Kidney glomerular epithelial cell (primary cell): ENCODE measurements around the gene IRF2BPL.

Experiments used
- DNase-seq: peaks from one replicate; lab custom pipeline; 2025; lab: John Stamatoyannopoulos, UW

The IRF2BPL gene

GRCh38 chr14:77053046-77053841 is 24.7 kb upstream of the IRF2BPL start:
- peak; percentile 52 for DNase-seq

DNA sequence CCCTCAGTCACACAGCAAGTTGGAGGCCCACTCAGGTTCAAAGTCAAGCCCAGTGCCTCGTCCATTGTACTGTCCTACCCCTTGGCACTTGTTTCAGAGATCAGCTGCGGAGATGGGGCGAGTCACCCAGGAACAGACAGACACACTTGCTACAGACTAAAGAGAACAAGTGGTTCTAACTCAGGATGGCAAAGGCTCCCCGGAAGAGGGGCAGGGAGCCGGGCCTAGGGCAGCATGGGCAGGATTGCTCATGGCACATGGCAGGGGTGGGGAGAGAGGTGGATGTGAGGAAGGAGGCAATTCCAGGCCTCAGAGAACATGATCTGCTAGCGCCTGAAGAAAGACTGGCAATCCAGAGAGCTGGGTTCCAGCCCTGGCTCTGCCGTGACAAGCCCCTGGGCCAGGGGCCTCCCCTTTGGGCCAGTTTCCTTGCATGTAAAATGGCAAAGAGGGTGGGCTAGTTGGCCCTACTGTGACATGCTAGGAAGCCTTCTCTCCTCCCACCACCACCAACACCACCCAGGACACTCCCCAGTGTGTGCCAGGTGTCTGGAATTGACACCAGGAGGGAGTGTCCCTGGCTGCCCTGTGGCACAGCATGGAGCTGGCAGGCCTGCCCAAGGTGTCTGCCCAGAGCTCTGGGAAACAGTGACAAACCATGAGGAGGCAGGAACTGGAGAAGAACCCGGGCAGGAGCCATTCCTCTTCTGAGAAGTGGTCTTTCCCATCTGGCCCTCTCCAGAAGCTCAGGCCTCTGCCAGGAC is 24.0 kb upstream of the IRF2BPL start:
- no peak for DNase-seq

DNA sequence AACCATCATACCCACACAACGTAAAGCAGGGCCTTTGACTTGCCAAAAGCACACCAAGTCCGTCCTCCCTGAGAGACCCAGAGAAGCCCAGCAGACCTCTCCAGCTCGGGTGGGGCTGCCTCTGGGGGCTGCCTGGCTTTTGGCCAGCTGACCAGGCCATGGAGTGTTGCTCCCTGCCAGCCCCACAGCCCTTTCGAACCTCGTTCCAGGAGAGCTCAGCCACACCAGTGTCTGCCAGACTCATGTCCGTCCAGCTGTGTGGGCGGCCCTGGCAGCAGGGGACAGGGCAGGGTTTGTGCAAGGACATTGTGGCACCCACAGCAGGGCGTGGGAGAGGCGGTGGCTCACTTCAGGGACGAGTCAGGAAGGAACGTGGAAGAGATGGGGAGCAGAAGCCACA is 22.6 kb upstream of the IRF2BPL start:
- no peak for DNase-seq

- DNase-seq = no peak
These were observed 18.2 kb upstream of the IRF2BPL start for GRCh38 chr14:77046721-77047120.

- no peak for DNase-seq
These were observed 17.0 kb upstream of the IRF2BPL start for GRCh38 chr14:77045238-77046162.

DNA sequence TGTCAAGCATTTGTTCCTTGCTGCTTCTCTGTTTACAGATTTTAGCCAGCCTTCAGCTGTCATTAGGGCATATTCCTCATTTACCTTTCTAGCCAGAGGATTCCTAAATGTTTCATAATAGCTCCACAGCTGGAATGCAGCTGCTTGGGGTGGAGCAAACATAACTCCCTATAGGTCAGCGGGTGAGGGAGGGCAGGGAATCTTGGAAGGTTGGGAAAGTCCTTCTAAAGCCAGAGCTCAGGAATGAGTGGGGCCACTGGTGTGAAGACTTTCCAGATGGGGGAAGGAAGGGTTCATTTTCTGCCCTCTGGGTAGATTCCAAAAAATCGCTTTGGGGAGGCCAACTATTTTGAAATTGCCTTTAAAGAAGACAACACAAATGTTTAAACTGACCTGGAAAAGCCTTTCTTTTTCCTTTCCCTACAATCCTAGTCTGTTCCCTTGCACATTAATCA is 16.3 kb upstream of the IRF2BPL start:
- DNase-seq = no peak

DNA sequence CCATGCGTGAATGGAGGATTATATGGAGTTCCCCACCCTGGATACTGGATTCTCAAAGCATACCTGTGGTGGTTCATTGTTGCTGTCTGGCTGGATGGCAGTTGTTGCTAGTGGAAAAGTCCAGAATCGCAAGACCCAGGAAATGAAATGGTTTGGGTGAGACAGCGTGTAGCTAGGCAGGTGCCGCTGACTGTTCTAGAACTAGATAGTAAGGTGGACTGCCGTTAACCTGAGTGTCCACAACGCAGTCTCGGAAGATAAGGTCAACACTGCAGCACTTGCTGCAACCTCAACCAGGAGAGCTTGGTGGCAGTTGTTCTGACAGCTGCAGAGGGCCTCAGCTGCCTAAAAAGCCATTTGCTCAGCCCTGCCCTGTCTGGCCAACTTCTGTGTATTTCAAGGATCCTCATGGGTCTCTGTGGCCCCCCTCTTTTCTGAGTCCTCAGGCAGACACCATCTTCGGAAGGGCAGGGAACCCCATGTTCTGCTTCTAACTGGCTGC is 15.5 kb upstream of the IRF2BPL start:
- no peak for DNase-seq

- DNase-seq = no peak
These were observed 14.9 kb upstream of the IRF2BPL start for GRCh38 chr14:77043177-77043983.

DNA sequence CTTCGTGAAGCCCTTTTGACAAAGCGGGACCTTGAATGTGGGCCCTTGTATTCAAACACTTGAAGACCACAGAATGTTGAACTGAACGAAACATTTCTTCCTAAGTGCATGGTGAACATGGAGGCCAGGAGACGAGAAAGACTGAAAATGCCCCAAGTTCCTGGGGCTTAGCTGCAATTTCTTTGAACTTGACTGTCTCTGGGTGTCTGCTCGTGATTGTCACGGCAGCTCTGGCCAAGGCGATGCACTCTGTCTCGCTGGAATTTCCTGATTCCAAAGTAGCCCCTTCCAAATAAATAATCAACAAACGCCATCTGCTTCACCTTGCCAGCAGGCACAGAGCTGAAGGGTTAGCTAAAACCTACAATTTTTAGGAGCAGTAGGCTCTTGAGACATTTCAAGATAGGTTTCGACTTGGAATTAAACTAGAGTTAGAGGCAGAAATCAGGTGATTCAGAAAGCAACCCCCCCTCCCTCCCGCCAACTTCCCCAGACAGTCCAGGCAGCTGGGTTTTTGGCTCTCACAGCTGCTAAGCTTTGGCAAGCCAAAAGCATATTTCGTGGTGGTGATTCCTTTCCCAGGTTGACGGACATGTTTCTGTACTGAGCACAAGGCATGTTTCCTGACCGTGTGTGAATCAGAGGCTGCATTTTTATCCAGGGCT is 13.5 kb upstream of the IRF2BPL start:
- DNase-seq = no peak

GRCh38 chr14:77040741-77041653 is 12.5 kb upstream of the IRF2BPL start:
- peak; percentile 66 for DNase-seq

DNA sequence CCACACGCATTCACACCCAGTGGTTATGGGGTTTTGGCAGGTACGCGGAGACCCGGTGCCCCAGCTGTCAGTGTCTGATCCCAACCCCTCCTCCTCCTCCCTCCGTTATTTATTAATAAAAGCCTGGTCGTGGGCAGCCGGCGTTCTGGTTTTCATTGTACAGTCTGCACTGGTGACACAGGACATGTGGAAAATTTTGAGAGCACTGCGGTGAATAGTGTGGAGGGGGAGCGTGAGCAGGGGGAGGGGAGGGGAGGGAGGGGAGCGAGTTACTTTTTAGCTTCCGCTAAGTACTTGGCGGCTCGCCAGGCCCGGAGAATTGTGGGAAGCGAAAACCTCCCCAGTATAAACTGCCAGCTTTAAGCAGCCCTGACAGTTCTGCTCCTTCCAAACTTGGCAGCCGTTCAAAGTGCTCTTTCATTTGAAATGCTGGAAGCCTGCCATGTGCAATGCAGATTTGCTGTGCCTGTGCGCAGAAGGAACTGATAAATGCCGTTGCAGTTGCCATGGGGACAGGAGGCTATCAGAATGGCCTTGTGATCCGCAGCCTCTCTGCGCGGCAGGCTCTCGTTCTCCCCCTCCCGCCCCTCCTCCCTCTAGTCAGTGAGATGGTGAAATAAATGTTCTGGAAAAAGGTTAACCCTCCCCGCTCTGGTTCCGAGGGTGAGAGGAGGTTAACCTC is 11.7 kb upstream of the IRF2BPL start:
- peak; percentile 97 for DNase-seq

GRCh38 chr14:77039285-77040058 is 11.0 kb upstream of the IRF2BPL start:
- no peak for DNase-seq

- DNase-seq = no peak
These were observed 9.5 kb upstream of the IRF2BPL start for GRCh38 chr14:77037938-77038568.

GRCh38 chr14:77037215-77037937 is 8.9 kb upstream of the IRF2BPL start:
- no peak for DNase-seq

GRCh38 chr14:77036484-77037214 is 8.1 kb upstream of the IRF2BPL start:
- no peak for DNase-seq

DNA sequence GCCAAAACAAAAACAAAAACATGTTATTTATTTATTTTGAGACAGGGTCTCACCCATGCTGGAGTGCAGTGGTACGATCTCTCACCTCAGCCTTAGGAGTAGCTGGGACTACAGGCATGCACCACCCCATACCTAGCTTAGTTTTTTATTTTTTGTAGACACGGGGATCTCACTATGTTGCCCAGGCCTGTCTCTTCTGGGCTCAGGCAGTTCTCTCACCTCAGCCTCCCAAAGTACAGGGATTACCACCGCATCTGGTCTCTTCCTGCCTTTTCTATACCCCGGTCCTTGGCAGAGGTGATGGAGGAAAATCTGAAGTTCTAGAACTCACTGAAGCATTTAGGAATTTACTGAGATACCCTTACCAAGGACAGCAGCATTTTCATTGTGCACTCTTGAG is 6.8 kb upstream of the IRF2BPL start:
- no peak for DNase-seq
